ENCODE data around the gene CENPO. TPM values are rescaled to one million over a fixed set of nuclear protein-coding genes. Genes with fewer than 3 reads are reported as not detected.

The CENPO gene
- total and polyA plus RNA-seq, 8 donors = 9.9 to 33.2 (median 20.0) TPM

GRCh38 chr2:24745825-24746224 lies 47.4 kb upstream of the CENPO start:
- intact Hi-C loops (cut with DNase I) = no loop called here

GRCh38 chr2:24747299-24747698 lies 45.9 kb upstream of the CENPO start:
- no peak for DNase-seq
- H3K4me3 ChIP-seq = no peak overlapping the region
- no peaks in the 10 kb centered on the region for H3K4me1 ChIP-seq
- no peak for ATAC-seq
- intact Hi-C loops (cut with DNase I) = no loop called here
- no peaks in the 10 kb centered on the region for H3K9me3 ChIP-seq
- H3K27me3 ChIP-seq = no peaks in the 10 kb centered on the region
- no peak for TF ChIP-seq CTCF (IDR thresholded peaks at IDR 0.05)
- H3K36me3 ChIP-seq = peaks cover 0 to 37% of the 10 kb centered on the region in 2 donors
- H3K27ac ChIP-seq = no peak overlapping the region

More at GRCh38 chr2:24745825-24746224, 47.4 kb upstream of the CENPO start:
- peaks cover 0 to 41% of the 10 kb centered on the region in 2 donors for H3K36me3 ChIP-seq
- H3K4me1 ChIP-seq = no peaks in the 10 kb centered on the region
- H3K9me3 ChIP-seq = no peaks in the 10 kb centered on the region
- H3K4me3 ChIP-seq = no peak overlapping the region
- DNase-seq (no peak), ATAC-seq (no peak)
- H3K27me3 ChIP-seq = no peaks in the 10 kb centered on the region
- no peak overlapping the region for H3K27ac ChIP-seq
- no peak for TF ChIP-seq CTCF (IDR thresholded peaks at IDR 0.05)

GRCh38 chr2:24749069-24749691 lies 44.0 kb upstream of the CENPO start:
- TF ChIP-seq CTCF (IDR thresholded peaks at IDR 0.05) = no peak
- H3K27ac ChIP-seq = no peak overlapping the region
- peaks cover 0 to 47% of the 10 kb centered on the region in 2 donors for H3K36me3 ChIP-seq
- no peaks in the 10 kb centered on the region for H3K4me1 ChIP-seq
- no peak for ATAC-seq
- no peaks in the 10 kb centered on the region for H3K9me3 ChIP-seq
- H3K4me3 ChIP-seq = no peak overlapping the region
- intact Hi-C loops (cut with DNase I) = no loop called here
- no peak for DNase-seq
- H3K27me3 ChIP-seq = no peaks in the 10 kb centered on the region

GRCh38 chr2:24754985-24755705 lies 38.1 kb upstream of the CENPO start:
- intact Hi-C loops (cut with DNase I) = no loop called here
- ATAC-seq (no peak), DNase-seq (no peak)
- H3K4me3 ChIP-seq = no peak overlapping the region
- peaks cover 0 to 74% of the 10 kb centered on the region in 2 donors for H3K36me3 ChIP-seq
- H3K9me3 ChIP-seq = no peaks in the 10 kb centered on the region
- no peaks in the 10 kb centered on the region for H3K27me3 ChIP-seq
- TF ChIP-seq CTCF (IDR thresholded peaks at IDR 0.05) = no peak
- H3K4me1 ChIP-seq = no peaks in the 10 kb centered on the region
- no peak overlapping the region for H3K27ac ChIP-seq

DNA sequence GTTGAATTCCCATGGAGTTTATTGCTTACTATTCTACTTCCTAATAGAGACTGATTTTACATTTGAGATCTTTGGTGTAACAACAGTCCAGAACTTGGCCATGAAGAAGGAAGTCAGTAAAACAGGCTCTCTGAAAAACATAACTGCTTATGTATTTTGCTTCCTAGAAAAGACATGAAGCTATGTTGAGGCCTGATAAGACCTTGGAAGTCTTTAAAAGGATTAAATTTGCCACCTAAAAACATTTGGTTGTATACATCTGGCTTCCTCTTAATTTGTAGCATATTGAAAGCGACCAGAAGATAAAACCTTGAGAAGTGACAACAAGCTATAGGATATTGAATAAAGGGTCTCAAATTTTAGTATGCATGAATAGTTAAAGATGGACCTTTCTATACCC lies 36.4 kb upstream of the CENPO start:
- intact Hi-C loops (cut with DNase I) = no loop called here
- no peak for ATAC-seq
- no peak for TF ChIP-seq CTCF (IDR thresholded peaks at IDR 0.05)
- Histone ChIP-seq H3K36me3 (peaks cover 0 to 75% of the 10 kb centered on the region in 2 donors), H3K27ac (no peak overlapping the region), H3K9me3 (no peaks in the 10 kb centered on the region), H3K4me3 (no peak overlapping the region), H3K27me3 (no peaks in the 10 kb centered on the region), H3K4me1 (no peaks in the 10 kb centered on the region)
- no peak for DNase-seq
